ENCODE measurements around the gene MSH6.

Gene MSH6

DNA sequence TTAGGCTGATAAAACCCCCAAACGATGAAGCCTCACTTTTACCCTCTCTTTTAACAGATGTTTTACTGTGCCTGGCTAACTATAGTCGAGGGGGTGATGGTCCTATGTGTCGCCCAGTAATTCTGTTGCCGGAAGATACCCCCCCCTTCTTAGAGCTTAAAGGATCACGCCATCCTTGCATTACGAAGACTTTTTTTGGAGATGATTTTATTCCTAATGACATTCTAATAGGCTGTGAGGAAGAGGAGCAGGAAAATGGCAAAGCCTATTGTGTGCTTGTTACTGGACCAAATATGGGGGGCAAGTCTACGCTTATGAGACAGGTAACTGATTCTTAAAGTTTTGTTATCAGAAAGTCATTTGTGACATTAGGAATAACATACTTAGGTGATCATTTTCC is 20.4 kb downstream of the MSH6 start:
- DNase-seq, result no peak
- TF ChIP-seq, protein P1, sequence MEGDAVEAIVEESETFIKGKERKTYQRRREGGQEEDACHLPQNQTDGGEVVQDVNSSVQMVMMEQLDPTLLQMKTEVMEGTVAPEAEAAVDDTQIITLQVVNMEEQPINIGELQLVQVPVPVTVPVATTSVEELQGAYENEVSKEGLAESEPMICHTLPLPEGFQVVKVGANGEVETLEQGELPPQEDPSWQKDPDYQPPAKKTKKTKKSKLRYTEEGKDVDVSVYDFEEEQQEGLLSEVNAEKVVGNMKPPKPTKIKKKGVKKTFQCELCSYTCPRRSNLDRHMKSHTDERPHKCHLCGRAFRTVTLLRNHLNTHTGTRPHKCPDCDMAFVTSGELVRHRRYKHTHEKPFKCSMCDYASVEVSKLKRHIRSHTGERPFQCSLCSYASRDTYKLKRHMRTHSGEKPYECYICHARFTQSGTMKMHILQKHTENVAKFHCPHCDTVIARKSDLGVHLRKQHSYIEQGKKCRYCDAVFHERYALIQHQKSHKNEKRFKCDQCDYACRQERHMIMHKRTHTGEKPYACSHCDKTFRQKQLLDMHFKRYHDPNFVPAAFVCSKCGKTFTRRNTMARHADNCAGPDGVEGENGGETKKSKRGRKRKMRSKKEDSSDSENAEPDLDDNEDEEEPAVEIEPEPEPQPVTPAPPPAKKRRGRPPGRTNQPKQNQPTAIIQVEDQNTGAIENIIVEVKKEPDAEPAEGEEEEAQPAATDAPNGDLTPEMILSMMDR (IDR thresholded peaks at IDR 0.05), result no peak
- Mint-ChIP-seq H3K27ac (no peak overlapping the region), H3K9me3 (peaks cover 36% of the 10 kb centered on the region), H3K36me3 (ENCODE audit: low read depth) (peaks cover 99% of the 10 kb centered on the region), H3K27me3 (ENCODE audit: low read depth, poor library complexity) (no peaks in the 10 kb centered on the region), H3K4me3 (no peak overlapping the region), H3K4me1 (no peaks in the 10 kb centered on the region)

- peaks cover 98% of the 10 kb centered on the region for H3K36me3 Mint-ChIP-seq (ENCODE audit: low read depth)
- H3K9me3 Mint-ChIP-seq, result peaks cover 32% of the 10 kb centered on the region
These were observed 20.8 kb downstream of the MSH6 start for GRCh38 chr2:47803770-47804169.

DNA sequence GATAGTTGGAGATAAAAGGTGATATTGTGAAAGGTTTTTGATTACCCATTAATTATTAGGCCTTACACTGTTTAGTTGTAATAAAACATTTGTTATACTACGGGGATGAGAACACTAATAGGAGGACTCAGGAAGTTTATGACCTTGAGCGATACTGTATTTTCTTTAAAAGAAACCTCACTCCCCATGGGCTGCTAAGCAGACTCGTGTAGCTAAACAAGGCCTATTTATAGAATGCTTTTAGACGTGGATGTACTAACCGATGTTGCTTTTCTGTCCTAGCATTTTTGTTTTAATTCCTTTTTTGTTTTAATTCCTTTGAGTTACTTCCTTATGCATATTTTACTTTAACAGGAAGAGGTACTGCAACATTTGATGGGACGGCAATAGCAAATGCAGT is 22.9 kb downstream of the MSH6 start:
- peaks cover 83% of the 10 kb centered on the region for H3K36me3 Mint-ChIP-seq (ENCODE audit: low read depth)
- no peak for DNase-seq
- H3K9me3 Mint-ChIP-seq, result peaks cover 25% of the 10 kb centered on the region
- H3K4me1 Mint-ChIP-seq, result no peaks in the 10 kb centered on the region
- TF ChIP-seq, protein P1 (IDR thresholded peaks at IDR 0.05), result no peak
- H3K4me3 Mint-ChIP-seq, result no peak overlapping the region
- H3K27ac Mint-ChIP-seq, result no peak overlapping the region
- no peaks in the 10 kb centered on the region for H3K27me3 Mint-ChIP-seq (ENCODE audit: low read depth, poor library complexity)

More at GRCh38 chr2:47803770-47804169, 20.8 kb downstream of the MSH6 start:
- H3K27me3 Mint-ChIP-seq (ENCODE audit: low read depth, poor library complexity), result no peaks in the 10 kb centered on the region
- H3K4me3 Mint-ChIP-seq, result no peak overlapping the region
- H3K4me1 Mint-ChIP-seq, result no peaks in the 10 kb centered on the region
- DNase-seq, result no peak
- TF ChIP-seq, protein P1 (IDR thresholded peaks at IDR 0.05), result no peak
- no peak overlapping the region for H3K27ac Mint-ChIP-seq

DNA sequence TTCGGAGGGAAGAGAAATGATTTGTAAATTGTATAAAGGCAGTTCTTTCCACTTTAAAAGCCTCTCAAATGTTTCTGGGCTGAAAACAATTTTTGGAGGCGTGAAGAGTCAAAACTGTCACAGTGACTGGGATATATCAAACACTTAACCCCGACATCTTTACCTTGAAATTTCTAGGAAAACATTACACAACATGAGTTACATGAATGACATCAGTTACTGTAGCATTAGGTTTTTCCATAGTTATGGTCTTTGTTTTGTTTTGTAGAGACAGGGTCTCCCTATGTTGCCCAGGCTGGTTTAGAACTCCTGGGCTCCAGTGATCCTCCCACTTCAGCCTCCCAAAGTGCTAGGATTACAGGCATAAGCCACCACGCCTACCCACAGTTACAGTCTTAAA is 25.7 kb downstream of the MSH6 start:
- DNase-seq, result no peak
- TF ChIP-seq, protein P1 (IDR thresholded peaks at IDR 0.05), result no peak
- Mint-ChIP-seq H3K27me3 (ENCODE audit: low read depth, poor library complexity) (no peaks in the 10 kb centered on the region), H3K27ac (peak overlapping the region; percentile 35), H3K36me3 (ENCODE audit: low read depth) (peaks cover 83% of the 10 kb centered on the region), H3K4me3 (no peak overlapping the region), H3K9me3 (peaks cover 4% of the 10 kb centered on the region), H3K4me1 (no peaks in the 10 kb centered on the region)

- no peak for DNase-seq
- Mint-ChIP-seq H3K9me3 (no peaks in the 10 kb centered on the region), H3K4me3 (no peak overlapping the region), H3K36me3 (ENCODE audit: low read depth) (peaks cover 83% of the 10 kb centered on the region), H3K27ac (peak overlapping the region; percentile 16), H3K4me1 (no peaks in the 10 kb centered on the region), H3K27me3 (ENCODE audit: low read depth, poor library complexity) (no peaks in the 10 kb centered on the region)
- TF ChIP-seq, protein P1 (IDR thresholded peaks at IDR 0.05), result no peak
These were observed 27.0 kb downstream of the MSH6 start for GRCh38 chr2:47809903-47810302.

DNA sequence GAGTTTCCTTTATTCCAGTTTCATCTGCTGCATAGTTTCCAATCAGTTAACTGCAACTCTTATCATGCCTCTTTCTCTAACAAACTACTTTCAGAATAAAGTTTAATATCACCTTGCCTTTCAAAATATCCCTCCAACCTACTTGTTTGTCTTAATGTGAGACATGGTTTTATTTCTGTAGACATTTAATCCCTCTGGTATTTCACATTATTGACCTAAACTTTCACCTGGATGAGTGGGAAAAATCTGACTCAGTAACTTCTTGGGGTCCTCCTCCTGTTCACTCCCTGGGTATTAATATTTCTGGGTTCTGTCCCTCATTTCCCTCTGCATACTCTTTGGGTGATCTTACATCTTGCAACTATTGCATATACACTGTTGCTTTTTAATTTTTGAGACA is 27.9 kb downstream of the MSH6 start:
- no peak overlapping the region for H3K4me3 Mint-ChIP-seq
- H3K4me1 Mint-ChIP-seq, result no peaks in the 10 kb centered on the region
- H3K27me3 Mint-ChIP-seq (ENCODE audit: low read depth, poor library complexity), result no peaks in the 10 kb centered on the region
- TF ChIP-seq, protein P1 (IDR thresholded peaks at IDR 0.05), result no peak
- DNase-seq, result no peak
- H3K27ac Mint-ChIP-seq, result peak overlapping the region; percentile 8
- H3K9me3 Mint-ChIP-seq, result no peaks in the 10 kb centered on the region
- H3K36me3 Mint-ChIP-seq (ENCODE audit: low read depth), result peaks cover 83% of the 10 kb centered on the region
